ENCODE measurements around the gene TAP1.

The TAP1 gene

DNA sequence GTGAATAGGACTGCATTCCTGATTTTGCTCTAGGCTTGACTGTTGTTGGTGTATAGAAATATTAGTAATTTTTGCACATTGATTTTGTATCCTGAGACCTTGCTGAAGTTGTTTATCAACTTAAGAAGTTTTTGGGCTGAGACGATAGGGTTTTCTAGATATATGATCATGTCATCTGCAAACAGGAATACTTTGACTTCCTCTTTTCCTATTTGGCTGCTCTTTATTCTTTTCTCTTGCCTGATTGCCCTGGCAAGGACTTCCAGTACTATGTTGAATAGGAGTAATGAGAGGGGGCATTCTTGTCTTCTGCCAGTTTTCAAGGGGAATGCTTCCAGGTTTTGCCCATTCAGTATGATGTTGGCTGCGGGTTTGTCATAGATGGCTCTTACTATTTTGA is 50.1 kb downstream of the TAP1 start:
- ATAC-seq, result no peak
- no peak for DNase-seq

DNA sequence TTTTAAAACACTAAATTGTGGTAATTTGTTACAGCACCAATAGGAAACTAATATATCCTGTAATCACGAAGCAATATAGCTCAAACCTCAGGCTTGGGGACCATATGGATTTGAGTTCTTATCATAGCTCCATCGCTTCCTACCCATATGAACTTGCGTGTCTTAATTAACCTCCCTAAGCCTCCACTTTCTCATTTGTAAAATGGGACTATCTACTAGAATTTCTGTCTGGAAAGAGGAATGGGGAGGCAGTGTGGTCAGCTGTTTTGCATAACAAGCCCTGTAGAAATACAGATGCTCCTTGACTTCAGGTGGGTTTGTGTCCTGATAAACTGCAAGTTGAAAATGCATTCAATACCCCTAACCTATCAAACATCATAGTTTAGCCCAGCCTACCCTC is 53.8 kb downstream of the TAP1 start:
- DNase-seq (no peak), ATAC-seq (no peak)

DNA sequence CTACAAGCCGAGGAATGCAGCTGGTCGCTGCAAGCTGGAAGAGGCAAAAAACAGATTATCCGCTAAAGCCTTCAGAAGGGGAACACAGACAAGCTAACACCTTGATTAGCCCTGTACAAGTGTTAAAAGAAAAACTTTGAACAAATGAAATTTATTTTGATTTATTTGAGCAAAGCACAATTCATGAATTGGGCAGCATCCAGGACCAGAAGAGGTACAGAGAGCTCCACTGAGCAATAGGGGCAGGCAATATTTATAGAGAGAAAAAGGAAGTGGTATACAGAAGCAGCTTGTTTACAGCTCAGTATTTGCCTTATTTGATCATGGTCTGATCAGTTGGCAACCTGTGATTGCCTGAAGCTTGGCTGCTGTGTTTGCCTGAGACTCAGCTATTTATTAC is 54.3 kb downstream of the TAP1 start:
- ATAC-seq (no peak), DNase-seq (no peak)

DNA sequence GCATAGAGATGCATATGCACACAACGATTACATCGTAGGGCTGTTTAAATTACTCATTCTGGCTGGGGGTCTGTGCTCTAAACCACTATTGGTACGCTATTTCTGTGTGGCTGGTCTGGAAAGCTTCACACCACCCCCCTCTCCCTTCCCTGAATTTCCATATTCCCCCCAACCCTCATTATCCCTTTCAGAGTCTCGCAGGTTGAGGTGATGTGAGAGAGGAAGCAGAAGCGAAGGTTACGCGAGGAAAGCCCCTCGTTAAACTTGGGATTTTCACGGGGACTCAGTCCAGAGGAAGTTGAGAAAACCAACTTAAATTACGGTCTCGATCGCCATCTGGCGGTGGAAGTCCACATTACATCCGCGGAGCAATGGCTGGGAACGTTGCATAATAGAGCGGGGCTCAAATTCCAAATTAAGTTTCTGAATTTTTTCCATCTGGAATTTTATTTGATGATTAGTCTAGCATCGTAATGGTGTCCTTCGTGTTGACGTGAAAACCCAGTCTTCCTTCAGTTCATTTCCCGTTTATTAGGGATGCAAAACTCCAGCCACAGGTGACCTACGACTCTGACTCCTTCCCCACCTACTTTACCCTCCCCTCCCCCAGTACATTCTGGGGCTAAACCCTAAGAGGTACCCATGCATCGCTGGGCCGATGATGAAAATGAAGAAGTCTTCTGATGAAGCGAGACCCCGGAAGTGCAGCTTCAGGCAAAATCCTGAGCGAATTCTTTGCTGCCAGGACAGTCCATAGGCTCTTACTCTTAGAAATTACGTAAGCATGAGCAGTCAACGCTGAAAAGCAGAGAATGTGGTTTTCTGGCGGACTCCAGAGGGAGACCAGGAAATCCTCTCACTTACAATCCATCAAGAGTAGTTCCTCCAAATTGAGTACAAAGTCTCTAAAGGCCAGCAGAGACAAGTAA is 56.4 kb downstream of the TAP1 start:
- ATAC-seq, result peak; percentile 72
- peak; percentile 86 for DNase-seq
